Parathyroid adenoma (tissue), 2 donors: ENCODE data around the gene STXBP5.

Experiments used
- H2AFZ ChIP-seq: fragments of 300-600 bp; sonication (generic); one replicate; pipeline ENCODE4 v1.7.0; 2017; ENCODE audit warnings: antibody characterized with exemption, mild to moderate bottlenecking
- H3K27ac ChIP-seq: fragments of 300-600 bp; sonication (generic); one replicate; pipeline ENCODE4 v1.7.0; 2017
- H3K27me3 ChIP-seq: fragments of 300-600 bp; sonication (generic); one replicate; pipeline ENCODE4 v1.7.0; 2017; ENCODE audit warnings: low read length; ENCODE audit not compliant: control insufficient read depth, insufficient read depth
- H3K36me3 ChIP-seq: fragments of 300-600 bp; sonication (generic); one replicate; pipeline ENCODE4 v1.7.0; 2017; ENCODE audit warnings: low read length; ENCODE audit not compliant: control insufficient read depth, insufficient read depth
- H3K4me1 ChIP-seq: fragments of 300-600 bp; sonication (generic); one replicate; pipeline ENCODE4 v1.7.0; 2017; ENCODE audit warnings: control low read depth
- H3K4me2 ChIP-seq: fragments of 300-600 bp; sonication (generic); one replicate; pipeline ENCODE4 v1.7.0; 2017; ENCODE audit warnings: low read length
- H3K4me3 ChIP-seq: fragments of 300-600 bp; sonication (generic); one replicate; pipeline ENCODE4 v1.7.0; 2017; ENCODE audit warnings: low read depth, low read length
- H3K79me2 ChIP-seq: fragments of 300-600 bp; sonication (generic); one replicate; pipeline ENCODE4 v1.7.0; 2017; ENCODE audit warnings: control low read depth
- H3K9ac ChIP-seq: fragments of 300-600 bp; sonication (generic); one replicate; pipeline ENCODE4 v1.7.0; 2017; ENCODE audit warnings: mild to moderate bottlenecking
- H3K9me3 ChIP-seq: fragments of 300-600 bp; sonication (generic); one replicate; pipeline ENCODE4 v1.7.0; 2017; ENCODE audit warnings: low read length; ENCODE audit not compliant: control insufficient read depth
- CTCF ChIP-seq: fragments of 300-600 bp; sonication (generic); IDR thresholded peaks from one replicate; pipeline ENCODE4 v1.7.0; 2017; ENCODE audit warnings: antibody characterized with exemption, mild to moderate bottlenecking
- donor health status: primary hyperparathyroidism.

The STXBP5 gene

GRCh38 chr6:147161253-147161973 is 42.8 kb upstream of the STXBP5 start:
- Histone ChIP-seq H3K9me3 (no peaks in the 10 kb centered on the region), H2AFZ (peak overlapping the region; percentile 45), H3K36me3 (no peaks in the 10 kb centered on the region), H3K4me3 (no peak overlapping the region), H3K79me2 (no peaks in the 10 kb centered on the region), H3K9ac (no peak overlapping the region), H3K27me3 (no peaks in the 10 kb centered on the region), H3K4me1 (peaks cover 37% of the 10 kb centered on the region), H3K4me2 (no peak overlapping the region), H3K27ac (peak overlapping the region; percentile 87)
- no peak for TF ChIP-seq CTCF

GRCh38 chr6:147161974-147162495 is 42.2 kb upstream of the STXBP5 start:
- no peak overlapping the region for H3K27ac ChIP-seq
- H3K4me2 ChIP-seq, result no peak overlapping the region
- no peak for TF ChIP-seq CTCF

GRCh38 chr6:147164761-147165160 is 39.5 kb upstream of the STXBP5 start:
- no peak for TF ChIP-seq CTCF
- H3K27ac ChIP-seq, result no peak overlapping the region
- no peak overlapping the region for H3K4me3 ChIP-seq

More at GRCh38 chr6:147161974-147162495, 42.2 kb upstream of the STXBP5 start:
- Histone ChIP-seq H3K79me2 (no peaks in the 10 kb centered on the region), H3K4me3 (no peak overlapping the region), H3K9me3 (no peaks in the 10 kb centered on the region), H3K4me1 (peaks cover 34% of the 10 kb centered on the region), H3K9ac (no peak overlapping the region), H3K27me3 (no peaks in the 10 kb centered on the region), H3K36me3 (no peaks in the 10 kb centered on the region), H2AFZ (no peak overlapping the region)

GRCh38 chr6:147166360-147166944 is 37.8 kb upstream of the STXBP5 start:
- Histone ChIP-seq H3K9me3 (no peaks in the 10 kb centered on the region), H3K4me2 (no peak overlapping the region), H2AFZ (peak overlapping the region; percentile 42), H3K4me1 (peaks cover 11% of the 10 kb centered on the region), H3K4me3 (no peak overlapping the region), H3K79me2 (no peaks in the 10 kb centered on the region), H3K36me3 (no peaks in the 10 kb centered on the region), H3K27ac (peak overlapping the region; percentile 43), H3K27me3 (no peaks in the 10 kb centered on the region), H3K9ac (no peak overlapping the region)
- TF ChIP-seq CTCF, result no peak

More at GRCh38 chr6:147164761-147165160, 39.5 kb upstream of the STXBP5 start:
- Histone ChIP-seq H3K27me3 (no peaks in the 10 kb centered on the region), H3K36me3 (no peaks in the 10 kb centered on the region), H3K9me3 (no peaks in the 10 kb centered on the region), H2AFZ (no peak overlapping the region), H3K4me2 (no peak overlapping the region), H3K9ac (no peak overlapping the region), H3K4me1 (peaks cover 16% of the 10 kb centered on the region), H3K79me2 (no peaks in the 10 kb centered on the region)
